Trophoblast cell (in vitro differentiated cells and primary cell): ENCODE data around the gene STRBP.

Source experiments
- DNase-seq, 2 donors: peaks; one replicate each; pipeline ENCODE4 v3.0.0-alpha.2; 2016
- H2AFZ ChIP-seq: 2 replicates; pipeline ENCODE4 v1.6.1; 2013; ENCODE audit warnings: low read length, moderate library complexity, mild to moderate bottlenecking; ENCODE audit not compliant: insufficient read depth, poor library complexity
- H2AK5ac ChIP-seq: 2 replicates; pipeline ENCODE4 v1.6.1; 2013; ENCODE audit warnings: mild to moderate bottlenecking, low read length
- H2BK120ac ChIP-seq: 2 replicates; pipeline ENCODE4 v1.6.1; 2013; ENCODE audit warnings: low read length, mild to moderate bottlenecking, moderate library complexity; ENCODE audit not compliant: insufficient read depth, poor library complexity
- H2BK12ac ChIP-seq: 2 replicates; pipeline ENCODE4 v1.6.1; 2013; ENCODE audit warnings: mild to moderate bottlenecking, low read length, moderate library complexity
- H2BK5ac ChIP-seq: 2 replicates; pipeline ENCODE4 v1.6.1; 2013; ENCODE audit warnings: low read length, low read depth, moderate library complexity, mild to moderate bottlenecking; ENCODE audit not compliant: poor library complexity
- H3K14ac ChIP-seq: 2 replicates; pipeline ENCODE4 v1.6.1; 2013; ENCODE audit warnings: mild to moderate bottlenecking, low read length
- H3K18ac ChIP-seq: 2 replicates; pipeline ENCODE4 v1.6.1; 2013; ENCODE audit warnings: mild to moderate bottlenecking, low read length
- H3K23ac ChIP-seq: 2 replicates; pipeline ENCODE4 v1.6.1; 2013; ENCODE audit warnings: low read length
- H3K27ac ChIP-seq: 2 replicates; pipeline ENCODE4 v1.5.1; 2013; ENCODE audit warnings: low read depth, mild to moderate bottlenecking, inconsistent platforms, low read length, moderate library complexity
- H3K27me3 ChIP-seq: 2 replicates; pipeline ENCODE4 v1.6.1; 2013; ENCODE audit warnings: inconsistent platforms, mild to moderate bottlenecking, low read length, moderate library complexity; ENCODE audit not compliant: insufficient read depth
- H3K36me3 ChIP-seq, 2 experiments: 1 replicate in 1 of 2; 2 replicates in 1 of 2; pipeline ENCODE4 v1.6.1; 2013; ENCODE audit warnings: low read length in 2 of 2, mild to moderate bottlenecking in 2 of 2, moderate library complexity in 1 of 2; ENCODE audit not compliant: insufficient read depth in 2 of 2, control insufficient read depth in 1 of 2
- H3K4ac ChIP-seq: 2 replicates; pipeline ENCODE4 v1.6.1; 2013; ENCODE audit warnings: low read depth, mild to moderate bottlenecking, low read length, moderate library complexity
- H3K4me1 ChIP-seq, 2 experiments: 1 replicate in 1 of 2; 2 replicates in 1 of 2; pipeline ENCODE4 v1.6.1; 2013; ENCODE audit warnings: low read length in 2 of 2, mild to moderate bottlenecking in 2 of 2, moderate library complexity in 1 of 2; ENCODE audit not compliant: insufficient read depth in 2 of 2, control insufficient read depth in 1 of 2
- H3K4me2 ChIP-seq: 2 replicates; pipeline ENCODE4 v1.6.1; 2013; ENCODE audit warnings: inconsistent platforms, mild to moderate bottlenecking, low read length, moderate library complexity
- H3K4me3 ChIP-seq: 2 replicates; pipeline ENCODE4 v1.5.1; 2013; ENCODE audit warnings: mild to moderate bottlenecking, low read depth, low read length, inconsistent platforms
- H3K79me1 ChIP-seq: one replicate; pipeline ENCODE4 v1.6.1; 2013; ENCODE audit warnings: low read length
- H3K79me2 ChIP-seq: 2 replicates; pipeline ENCODE4 v1.6.1; 2013; ENCODE audit warnings: low read length, mild to moderate bottlenecking; ENCODE audit not compliant: control insufficient read depth, insufficient read depth, poor library complexity
- H3K9ac ChIP-seq: 2 replicates; pipeline ENCODE4 v1.6.1; 2013; ENCODE audit warnings: mild to moderate bottlenecking, low read length
- H3K9me3 ChIP-seq: 2 replicates; pipeline ENCODE4 v1.6.1; 2013; ENCODE audit warnings: low read depth, mild to moderate bottlenecking, control low read depth, inconsistent platforms, low read length; ENCODE audit not compliant: insufficient read depth
- H4K12ac ChIP-seq: 2 replicates; pipeline ENCODE4 v1.6.1; 2013; ENCODE audit warnings: low read depth, mild to moderate bottlenecking, low read length, moderate library complexity
- H4K8ac ChIP-seq: 2 replicates; pipeline ENCODE4 v1.6.1; 2013; ENCODE audit warnings: low read depth, mild to moderate bottlenecking, low read length, moderate library complexity
- H4K91ac ChIP-seq: one replicate; pipeline ENCODE4 v1.6.1; 2013; ENCODE audit warnings: low read depth, mild to moderate bottlenecking, low read length, moderate library complexity
- WGBS: extraction: QIAGEN DNeasy Blood & Tissue Kit; methylation state at CpG from one replicate; pipeline ENCODE4 v1.1.7; 2013; ENCODE audit warnings: missing lambda C conversion rate; ENCODE audit not compliant: insufficient read length, insufficient coverage; ENCODE audit errors: extremely low coverage; 5-methylcytosine and 5-hydroxymethylcytosine counted together

STRBP gene

DNA sequence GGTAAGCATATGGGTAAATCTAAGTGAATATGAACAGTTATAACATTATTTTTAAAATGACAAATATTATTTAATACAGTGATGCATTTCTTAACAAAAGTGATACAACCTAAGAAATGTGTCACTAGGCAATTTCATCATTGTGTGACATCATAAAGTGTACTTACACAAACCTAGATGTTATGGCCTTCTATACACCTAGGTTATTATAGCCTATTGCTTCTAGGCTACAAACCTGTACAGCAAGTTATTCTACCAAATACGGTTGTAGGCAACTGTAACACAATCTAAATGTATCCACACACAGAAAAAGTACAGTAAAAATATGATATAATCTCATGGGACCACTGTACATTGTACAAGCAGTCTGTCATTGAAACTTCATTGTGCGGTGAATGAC, 48.3 kb downstream of the STRBP start:
- Histone ChIP-seq H3K9ac (no peak overlapping the region), H3K4me3 (no peak overlapping the region), H4K91ac (no peak overlapping the region), H2BK12ac (no peak overlapping the region), H4K12ac (no peak overlapping the region), H3K27ac (no peak overlapping the region), H3K4ac (no peak overlapping the region), H2BK120ac (no peak overlapping the region), H3K18ac (no peak overlapping the region), H2AFZ (no peak overlapping the region), H3K4me2 (no peak overlapping the region), H3K23ac (no peak overlapping the region), H3K79me1 (no peaks in the 10 kb centered on the region), H3K4me1 (no peaks in the 10 kb centered on the region), H2AK5ac (no peak overlapping the region), H3K14ac (no peak overlapping the region), H3K36me3 (no peaks in the 10 kb centered on the region), H2BK5ac (no peak overlapping the region), H3K27me3 (no peaks in the 10 kb centered on the region), H3K79me2 (peaks cover 2% of the 10 kb centered on the region), H4K8ac (no peak overlapping the region), H3K9me3 (no peaks in the 10 kb centered on the region)
- no peak for DNase-seq
- WGBS, result no CpG with 5 or more reads among the region's 2 CpGs

- H2AFZ ChIP-seq, result no peak overlapping the region
- H3K18ac ChIP-seq, result no peak overlapping the region
- H3K4me2 ChIP-seq, result no peak overlapping the region
- H3K4me3 ChIP-seq, result no peak overlapping the region
- no peaks in the 10 kb centered on the region for H3K79me1 ChIP-seq
- H3K27ac ChIP-seq, result no peak overlapping the region
- H3K36me3 ChIP-seq, result no peaks in the 10 kb centered on the region
- H2BK5ac ChIP-seq, result no peak overlapping the region
- no peak overlapping the region for H4K8ac ChIP-seq
- no peaks in the 10 kb centered on the region for H3K27me3 ChIP-seq
- H3K4ac ChIP-seq, result no peak overlapping the region
- no peak overlapping the region for H3K9ac ChIP-seq
- no peak overlapping the region for H3K14ac ChIP-seq
- H3K9me3 ChIP-seq, result no peaks in the 10 kb centered on the region
- no peak overlapping the region for H2BK12ac ChIP-seq
- H3K4me1 ChIP-seq, result no peaks in the 10 kb centered on the region
- H2AK5ac ChIP-seq, result no peak overlapping the region
- no peak overlapping the region for H2BK120ac ChIP-seq
- no peak for DNase-seq
- H3K23ac ChIP-seq, result no peak overlapping the region
- H3K79me2 ChIP-seq, result peaks cover 2% of the 10 kb centered on the region
- 100% methylated on average over 1 of the region's 3 CpGs for WGBS
- H4K91ac ChIP-seq, result no peak overlapping the region
- no peak overlapping the region for H4K12ac ChIP-seq
Observed at GRCh38 chr9:123218831-123219230, 49.6 kb downstream of the STRBP start.

DNA sequence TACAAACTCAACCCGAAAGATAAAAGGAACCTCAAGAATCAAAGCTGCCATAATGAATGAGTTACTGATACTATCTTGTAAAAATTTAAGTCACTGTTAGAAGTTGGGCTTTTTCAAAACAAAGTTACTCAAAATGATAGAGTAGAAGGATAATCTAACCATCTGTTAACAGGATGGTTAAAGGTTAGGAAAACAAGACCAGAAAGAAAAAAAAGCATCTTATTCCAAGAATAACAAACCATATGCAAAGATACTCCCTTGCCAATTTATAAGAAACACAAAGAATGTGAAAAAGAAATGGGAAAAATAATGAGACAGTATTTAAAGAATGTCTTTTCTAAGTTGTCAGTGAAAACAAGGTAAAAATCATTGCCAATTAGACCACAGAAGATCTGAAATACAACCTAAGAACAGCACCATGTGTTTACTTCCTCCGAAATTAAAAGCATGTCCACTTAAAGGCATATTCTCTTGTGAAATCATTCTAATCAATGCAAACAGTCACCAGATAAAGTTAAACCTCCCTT, 51.2 kb downstream of the STRBP start:
- H4K8ac ChIP-seq, result no peak overlapping the region
- H4K91ac ChIP-seq, result no peak overlapping the region
- H4K12ac ChIP-seq, result no peak overlapping the region
- no peak overlapping the region for H2AFZ ChIP-seq
- no peak overlapping the region for H3K4me2 ChIP-seq
- H3K36me3 ChIP-seq, result no peaks in the 10 kb centered on the region
- no peak for DNase-seq
- no peak overlapping the region for H2BK5ac ChIP-seq
- H3K27ac ChIP-seq, result no peak overlapping the region
- H3K9me3 ChIP-seq, result no peaks in the 10 kb centered on the region
- H3K27me3 ChIP-seq, result no peaks in the 10 kb centered on the region
- no peak overlapping the region for H2AK5ac ChIP-seq
- WGBS, result no CpG with 5 or more reads among the region's 2 CpGs
- H3K79me2 ChIP-seq, result peaks cover 2% of the 10 kb centered on the region
- no peak overlapping the region for H3K23ac ChIP-seq
- no peak overlapping the region for H3K4me3 ChIP-seq
- H3K9ac ChIP-seq, result no peak overlapping the region
- no peak overlapping the region for H3K4ac ChIP-seq
- H3K79me1 ChIP-seq, result no peaks in the 10 kb centered on the region
- no peak overlapping the region for H2BK12ac ChIP-seq
- no peak overlapping the region for H3K14ac ChIP-seq
- no peak overlapping the region for H2BK120ac ChIP-seq
- H3K18ac ChIP-seq, result no peak overlapping the region
- H3K4me1 ChIP-seq, result no peaks in the 10 kb centered on the region

GRCh38 chr9:123216251-123216797, 52.1 kb downstream of the STRBP start:
- Histone ChIP-seq H3K18ac (no peak overlapping the region), H3K27ac (no peak overlapping the region), H3K4ac (no peak overlapping the region), H4K91ac (no peak overlapping the region), H2BK5ac (no peak overlapping the region), H3K27me3 (no peaks in the 10 kb centered on the region), H3K36me3 (no peaks in the 10 kb centered on the region), H4K12ac (no peak overlapping the region), H3K23ac (no peak overlapping the region), H3K4me2 (no peak overlapping the region), H2AFZ (no peak overlapping the region), H2BK12ac (no peak overlapping the region), H3K9me3 (no peaks in the 10 kb centered on the region), H3K9ac (no peak overlapping the region), H2BK120ac (no peak overlapping the region), H3K4me3 (no peak overlapping the region), H3K79me1 (no peaks in the 10 kb centered on the region), H3K79me2 (peaks cover 2% of the 10 kb centered on the region), H3K14ac (no peak overlapping the region), H4K8ac (no peak overlapping the region), H3K4me1 (no peaks in the 10 kb centered on the region), H2AK5ac (no peak overlapping the region)
- WGBS, result no CpG with 5 or more reads among the region's 5 CpGs
- DNase-seq, result no peak
